Thyroid gland (tissue), 4 donors: ENCODE results near the gene PRKAG1.

Experiments
- POLR2A ChIP-seq, 2 donors: fragments of 450-650 bp; IDR thresholded peaks; one replicate each; pipeline ENCODE4 v1.6.1; 2017; ENCODE audit warnings: antibody characterized with exemption in 2 of 2, mild to moderate bottlenecking in 2 of 2, moderate library complexity in 1 of 2
- TF ChIP-seq, protein P1 (sequence below), 6 experiments: fragments of 200-600 bp in 3 of 6; fragments of 450-650 bp in 3 of 6; sonication (generic) in 3 of 6; IDR thresholded peaks; one replicate each; pipeline ENCODE4 v1.5.1; 2016 to 2019; ENCODE audit warnings: antibody characterized with exemption in 6 of 6, mild to moderate bottlenecking in 2 of 6, inconsistent platforms in 1 of 6, moderate library complexity in 1 of 6

DNA sequence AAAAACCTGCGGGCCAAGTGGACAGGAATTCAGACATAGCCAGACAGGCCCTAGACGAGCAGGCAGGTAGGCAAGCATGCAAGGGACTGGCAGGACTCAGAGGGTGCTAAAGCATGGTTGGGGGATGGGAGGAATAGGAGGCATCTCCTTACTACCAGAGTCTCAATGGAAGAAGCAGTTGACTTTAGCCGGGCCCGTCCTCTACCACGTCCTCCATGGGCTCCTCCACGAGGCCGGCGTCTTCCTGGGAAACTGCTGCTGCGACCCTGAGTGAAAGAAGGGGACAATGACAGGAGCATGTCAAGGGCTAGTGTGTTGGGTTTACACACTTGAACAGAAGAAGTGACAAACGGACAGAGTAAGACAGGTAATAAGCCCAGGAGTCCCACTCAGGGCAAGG, 30.4 kb upstream of the PRKAG1 start:
- no peak for TF ChIP-seq POLR2A (IDR thresholded peaks at IDR 0.05)
- TF ChIP-seq, protein P1, sequence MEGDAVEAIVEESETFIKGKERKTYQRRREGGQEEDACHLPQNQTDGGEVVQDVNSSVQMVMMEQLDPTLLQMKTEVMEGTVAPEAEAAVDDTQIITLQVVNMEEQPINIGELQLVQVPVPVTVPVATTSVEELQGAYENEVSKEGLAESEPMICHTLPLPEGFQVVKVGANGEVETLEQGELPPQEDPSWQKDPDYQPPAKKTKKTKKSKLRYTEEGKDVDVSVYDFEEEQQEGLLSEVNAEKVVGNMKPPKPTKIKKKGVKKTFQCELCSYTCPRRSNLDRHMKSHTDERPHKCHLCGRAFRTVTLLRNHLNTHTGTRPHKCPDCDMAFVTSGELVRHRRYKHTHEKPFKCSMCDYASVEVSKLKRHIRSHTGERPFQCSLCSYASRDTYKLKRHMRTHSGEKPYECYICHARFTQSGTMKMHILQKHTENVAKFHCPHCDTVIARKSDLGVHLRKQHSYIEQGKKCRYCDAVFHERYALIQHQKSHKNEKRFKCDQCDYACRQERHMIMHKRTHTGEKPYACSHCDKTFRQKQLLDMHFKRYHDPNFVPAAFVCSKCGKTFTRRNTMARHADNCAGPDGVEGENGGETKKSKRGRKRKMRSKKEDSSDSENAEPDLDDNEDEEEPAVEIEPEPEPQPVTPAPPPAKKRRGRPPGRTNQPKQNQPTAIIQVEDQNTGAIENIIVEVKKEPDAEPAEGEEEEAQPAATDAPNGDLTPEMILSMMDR (IDR thresholded peaks at IDR 0.05), result no peak
